Fibroblast of pulmonary artery (primary cell): ENCODE results near the gene CAMSAP3.

ENCODE experiments used
- DNase-seq: peaks from one replicate; pipeline ENCODE4 v3.0.0-alpha.2; 2010; ENCODE audit warnings: low read depth
- H3K4me3 ChIP-seq: replicated peaks from 2 replicates; pipeline ENCODE4 v1.5.1; 2011; ENCODE audit warnings: low read depth, mild to moderate bottlenecking, control low read depth, low read length, moderate library complexity
- TF ChIP-seq, protein P1 (sequence below): IDR thresholded peaks from 2 replicates; pipeline ENCODE4 v1.5.1; 2011; ENCODE audit warnings: mild to moderate bottlenecking, control low read depth, low read length, inconsistent platforms; ENCODE audit errors: missing control alignments

CAMSAP3 gene

GRCh38 chr19:7652061-7652641 lies 56.5 kb downstream of the CAMSAP3 start:
- peak overlapping the region; percentile 19 for H3K4me3 ChIP-seq
- TF ChIP-seq, protein P1, sequence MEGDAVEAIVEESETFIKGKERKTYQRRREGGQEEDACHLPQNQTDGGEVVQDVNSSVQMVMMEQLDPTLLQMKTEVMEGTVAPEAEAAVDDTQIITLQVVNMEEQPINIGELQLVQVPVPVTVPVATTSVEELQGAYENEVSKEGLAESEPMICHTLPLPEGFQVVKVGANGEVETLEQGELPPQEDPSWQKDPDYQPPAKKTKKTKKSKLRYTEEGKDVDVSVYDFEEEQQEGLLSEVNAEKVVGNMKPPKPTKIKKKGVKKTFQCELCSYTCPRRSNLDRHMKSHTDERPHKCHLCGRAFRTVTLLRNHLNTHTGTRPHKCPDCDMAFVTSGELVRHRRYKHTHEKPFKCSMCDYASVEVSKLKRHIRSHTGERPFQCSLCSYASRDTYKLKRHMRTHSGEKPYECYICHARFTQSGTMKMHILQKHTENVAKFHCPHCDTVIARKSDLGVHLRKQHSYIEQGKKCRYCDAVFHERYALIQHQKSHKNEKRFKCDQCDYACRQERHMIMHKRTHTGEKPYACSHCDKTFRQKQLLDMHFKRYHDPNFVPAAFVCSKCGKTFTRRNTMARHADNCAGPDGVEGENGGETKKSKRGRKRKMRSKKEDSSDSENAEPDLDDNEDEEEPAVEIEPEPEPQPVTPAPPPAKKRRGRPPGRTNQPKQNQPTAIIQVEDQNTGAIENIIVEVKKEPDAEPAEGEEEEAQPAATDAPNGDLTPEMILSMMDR, result peak; percentile 96
- peak; percentile 71 for DNase-seq

DNA sequence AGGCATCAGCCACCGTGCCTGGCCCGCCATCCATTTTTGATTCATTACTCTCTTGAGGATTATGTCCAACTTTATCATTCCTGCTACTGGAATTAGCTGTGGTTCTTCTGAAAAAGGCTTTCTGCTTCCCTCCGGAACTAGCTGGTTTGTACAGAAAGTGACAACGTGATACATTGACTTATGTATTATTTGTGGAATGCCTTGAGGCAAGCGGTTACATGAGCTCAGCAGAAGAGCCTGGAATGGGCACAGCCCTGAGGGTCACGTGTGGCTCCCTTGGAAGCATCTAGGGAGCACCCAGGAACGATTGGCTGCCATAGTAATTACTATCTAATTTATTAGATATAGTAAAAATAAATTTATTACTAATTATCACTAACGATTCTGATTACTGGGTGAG lies 58.7 kb downstream of the CAMSAP3 start:
- no peak for DNase-seq
- H3K4me3 ChIP-seq, result no peak overlapping the region
- TF ChIP-seq, protein P1, result no peak

GRCh38 chr19:7655581-7655980 lies 59.9 kb downstream of the CAMSAP3 start:
- DNase-seq, result no peak
- TF ChIP-seq, protein P1, result no peak
- H3K4me3 ChIP-seq, result no peak overlapping the region

- no peak overlapping the region for H3K4me3 ChIP-seq
- TF ChIP-seq, protein P1, result no peak
- no peak for DNase-seq
Observed at GRCh38 chr19:7657131-7657751, 61.6 kb downstream of the CAMSAP3 start.

DNA sequence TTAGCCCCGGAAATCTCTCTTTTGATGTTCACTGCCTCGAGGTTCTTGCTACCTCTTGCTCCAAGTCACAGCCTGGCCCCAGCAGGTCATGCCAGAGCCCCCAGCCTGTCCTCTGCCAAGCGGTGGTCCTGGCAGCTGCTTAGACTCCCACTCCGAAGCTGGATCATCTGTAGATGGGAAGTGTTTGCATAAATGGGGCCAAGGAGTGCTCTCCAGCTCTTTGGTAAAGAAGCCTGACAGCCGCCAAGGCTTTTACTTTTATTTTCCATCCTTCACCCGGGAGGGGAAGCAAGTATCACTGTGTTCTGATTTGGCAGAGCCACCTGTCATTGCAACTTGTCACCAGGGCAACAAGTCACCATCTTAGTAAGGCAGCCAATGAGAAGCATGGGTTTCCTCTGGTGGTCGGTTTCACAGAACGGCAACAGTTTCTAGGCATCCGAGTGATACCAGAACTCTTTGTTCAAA lies 62.6 kb downstream of the CAMSAP3 start:
- H3K4me3 ChIP-seq, result no peak overlapping the region
- TF ChIP-seq, protein P1, result no peak
- no peak for DNase-seq

GRCh38 chr19:7661744-7662538 lies 66.3 kb downstream of the CAMSAP3 start:
- TF ChIP-seq, protein P1, result no peak
- DNase-seq, result no peak

More at GRCh38 chr19:7661744-7662538, 66.3 kb downstream of the CAMSAP3 start:
- H3K4me3 ChIP-seq, result no peak overlapping the region
